SIG-M5 treated with dmso at 0.1 percent for 504 hours (cell line): ENCODE data around the gene PAPPA2.
"Not testable (repeated sequence)": the region's sequence is repeated elsewhere in the genome, so short reads cannot be mapped to it uniquely, and the experiment has no call there.

Source experiments
- DNase-seq: peaks from one replicate; lab custom pipeline; 2025; ENCODE audit not compliant: unreplicated experiment; lab: John Stamatoyannopoulos, UW

Gene PAPPA2

GRCh38 chr1:176752505-176752904, 289.5 kb downstream of the PAPPA2 start:
- DNase-seq, result no peak

GRCh38 chr1:176754676-176755075, 291.7 kb downstream of the PAPPA2 start:
- DNase-seq, result no peak

- DNase-seq, result not testable (repeated sequence)
Measured at GRCh38 chr1:176756817-176757216, 293.8 kb downstream of the PAPPA2 start.

GRCh38 chr1:176765608-176766007, 302.6 kb downstream of the PAPPA2 start:
- no peak for DNase-seq

DNA sequence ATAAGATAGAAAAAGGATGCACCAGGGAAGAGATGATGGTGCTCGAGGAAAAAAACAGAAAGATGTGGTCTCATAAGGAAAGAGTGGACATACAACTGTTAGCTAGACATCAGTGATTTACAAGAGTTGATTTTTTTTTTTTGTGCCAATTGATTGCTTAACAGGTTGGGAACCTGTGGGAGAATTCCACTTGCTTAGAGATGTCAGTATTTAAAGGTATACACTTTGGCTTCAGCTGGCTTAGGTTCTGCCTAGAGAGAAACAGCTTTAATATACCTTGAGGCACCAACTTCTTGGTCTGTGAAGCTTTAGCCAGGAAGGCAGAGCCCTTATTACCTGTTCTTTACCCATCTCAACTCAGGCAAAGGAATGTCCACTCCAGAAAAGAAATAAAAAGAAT, 303.8 kb downstream of the PAPPA2 start:
- DNase-seq, result no peak

DNA sequence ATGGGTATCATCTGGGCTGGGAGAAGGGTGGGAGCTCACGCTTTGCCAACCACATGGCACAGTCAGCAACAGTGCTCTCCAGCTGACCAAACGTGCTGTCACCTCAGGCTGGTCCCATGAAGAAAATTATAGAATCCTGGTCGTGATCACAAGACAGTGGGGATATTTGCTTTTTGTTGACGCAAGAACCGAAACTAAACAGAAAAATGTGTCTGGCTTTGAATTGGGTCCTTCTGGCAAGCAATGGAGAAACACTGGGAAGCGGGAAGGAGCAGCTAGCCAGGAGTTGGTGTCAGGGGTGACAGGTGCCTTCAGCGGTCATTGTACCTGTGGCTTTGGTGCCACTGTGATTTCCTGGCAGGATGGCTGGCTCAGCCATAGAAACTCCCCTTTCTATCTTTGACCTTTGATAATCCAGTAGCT, 304.8 kb downstream of the PAPPA2 start:
- DNase-seq, result no peak

- no peak for DNase-seq
Measured at GRCh38 chr1:176768532-176768931, 305.6 kb downstream of the PAPPA2 start.

GRCh38 chr1:176770066-176770465, 307.1 kb downstream of the PAPPA2 start:
- no peak for DNase-seq

DNA sequence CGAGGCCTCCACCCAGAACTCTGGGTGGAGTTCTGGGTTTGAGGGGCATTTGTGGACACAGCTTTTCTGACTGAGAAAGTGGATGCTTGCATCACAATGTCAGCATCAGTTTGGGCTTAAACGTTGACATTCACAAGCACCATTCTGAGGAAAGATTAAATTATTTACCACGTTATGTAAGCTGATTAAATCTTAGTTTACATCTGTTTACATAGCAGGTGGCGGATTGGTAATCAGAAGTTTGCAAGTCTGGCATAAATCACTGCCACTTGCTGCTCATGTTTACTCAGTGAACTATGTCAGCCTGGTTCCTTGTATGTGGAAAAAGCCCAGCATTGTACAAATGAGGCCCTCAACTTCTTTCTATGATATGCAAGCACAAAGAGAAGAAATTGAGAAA, 310.1 kb downstream of the PAPPA2 start:
- DNase-seq, result no peak

DNA sequence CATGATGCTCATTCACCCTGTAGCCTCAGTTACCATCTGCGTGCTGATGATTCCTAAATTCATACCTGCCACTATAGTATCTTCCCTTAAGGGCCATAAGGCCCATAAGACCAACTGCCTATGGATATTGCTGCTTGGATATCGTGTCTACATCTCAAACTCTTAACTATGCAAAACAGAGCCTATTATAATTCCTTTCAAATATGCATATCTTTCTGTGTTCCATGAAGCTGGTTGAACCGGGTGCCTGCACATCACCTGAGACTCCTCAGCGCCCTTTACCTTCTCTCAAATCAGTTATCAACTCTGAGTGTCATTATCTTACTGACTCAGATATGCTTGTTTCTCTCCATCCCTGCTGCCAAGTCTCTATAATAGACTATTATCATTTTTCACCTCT, 311.2 kb downstream of the PAPPA2 start:
- no peak for DNase-seq

DNA sequence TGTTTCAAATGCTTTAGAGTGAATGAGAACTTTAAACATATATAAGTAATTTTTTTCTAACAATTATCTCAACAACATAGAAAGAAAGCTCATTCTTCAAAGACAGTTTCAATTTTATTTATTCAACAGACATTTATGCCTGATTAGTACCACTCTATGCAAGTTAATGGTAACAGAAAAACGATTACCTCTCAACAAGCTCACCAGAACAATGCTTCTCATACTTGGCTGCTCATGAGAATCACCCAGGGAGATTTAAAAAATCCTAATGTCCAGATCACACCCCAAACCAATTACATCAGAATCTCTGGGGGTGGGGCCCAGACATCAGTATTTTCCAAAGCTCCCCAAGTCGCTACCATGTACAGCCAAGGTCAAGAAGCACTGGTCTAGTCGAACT, 312.4 kb downstream of the PAPPA2 start:
- DNase-seq, result no peak

DNA sequence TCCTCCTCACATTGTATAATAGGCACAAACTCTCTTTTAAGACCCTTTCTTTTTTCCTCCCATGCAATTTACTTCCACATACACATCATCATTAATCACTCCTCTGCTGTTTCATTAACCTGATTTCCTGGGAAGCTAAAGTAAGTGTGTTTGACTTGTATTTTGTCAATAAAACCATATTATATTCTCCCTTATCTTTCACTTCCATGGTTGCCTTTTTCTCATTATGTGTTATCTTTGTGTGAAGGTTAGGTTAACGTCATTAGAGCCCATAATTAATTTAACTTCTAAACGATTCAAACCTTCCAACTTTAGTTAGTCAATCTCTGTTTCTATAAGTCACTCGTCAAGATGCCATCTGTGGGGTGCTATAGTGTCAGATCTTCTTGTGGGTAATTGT, 313.0 kb downstream of the PAPPA2 start:
- no peak for DNase-seq

- no peak for DNase-seq
Measured at GRCh38 chr1:176778056-176778455, 315.1 kb downstream of the PAPPA2 start.

DNA sequence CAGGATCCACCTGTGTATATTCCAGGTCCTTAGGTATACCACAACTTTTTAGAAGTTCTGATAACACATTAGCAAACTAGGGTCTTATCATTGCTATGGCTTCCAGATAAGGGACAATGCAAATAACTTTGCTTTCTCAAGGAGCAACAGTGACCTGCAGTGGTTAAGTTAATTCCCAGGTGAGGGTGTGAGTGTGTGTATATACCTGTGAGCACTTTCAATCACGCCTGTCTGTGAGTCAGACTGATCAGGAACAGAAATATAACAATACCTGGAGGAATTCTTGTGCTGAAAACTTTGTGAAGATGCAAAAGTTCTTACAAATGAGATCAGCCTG, 317.0 kb downstream of the PAPPA2 start:
- no peak for DNase-seq

- DNase-seq, result no peak
Measured at GRCh38 chr1:176783309-176783708, 320.3 kb downstream of the PAPPA2 start.

- no peak for DNase-seq
Measured at GRCh38 chr1:176785056-176785455, 322.1 kb downstream of the PAPPA2 start.

- no peak for DNase-seq
Measured at GRCh38 chr1:176785791-176786190, 322.8 kb downstream of the PAPPA2 start.

DNA sequence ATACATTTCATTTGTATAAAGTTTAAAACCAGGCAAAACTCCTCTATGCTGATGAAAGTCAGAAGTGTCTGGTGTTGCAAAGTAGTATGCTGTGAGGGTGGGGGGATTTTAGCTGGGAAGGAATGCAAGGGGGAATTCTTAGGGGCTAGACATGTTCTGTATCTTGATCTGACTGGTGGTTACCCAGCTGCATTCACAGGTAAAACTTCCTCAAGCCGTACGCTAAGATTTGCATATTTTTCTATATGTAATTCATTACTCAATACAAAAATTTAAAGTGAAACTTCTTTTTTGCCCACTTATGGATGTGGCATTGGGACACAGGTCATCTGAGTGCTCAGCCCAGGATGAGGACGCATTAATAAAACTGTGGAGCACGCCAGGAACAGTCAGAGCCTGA, 323.3 kb downstream of the PAPPA2 start:
- no peak for DNase-seq

- no peak for DNase-seq
Measured at GRCh38 chr1:176789571-176790090, 326.7 kb downstream of the PAPPA2 start.

DNA sequence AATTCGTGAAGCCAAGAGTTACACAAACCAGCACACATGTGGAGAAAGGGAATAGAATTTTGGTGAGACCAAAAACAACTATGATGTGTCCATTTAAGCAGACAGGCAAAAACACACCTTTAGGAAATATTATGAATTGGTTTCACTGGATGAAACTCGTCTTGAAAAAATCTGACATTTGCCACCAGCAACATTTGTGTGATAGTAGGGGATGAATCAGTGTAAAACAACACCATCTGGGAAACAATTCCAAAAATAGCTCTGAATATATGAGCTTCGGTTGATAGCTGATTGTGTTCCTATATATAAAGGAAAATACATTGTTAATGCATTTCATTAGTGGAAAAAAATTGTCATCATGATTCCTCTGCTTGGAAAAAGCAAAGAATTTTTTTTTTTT, 327.8 kb downstream of the PAPPA2 start:
- no peak for DNase-seq

- DNase-seq, result no peak
Measured at GRCh38 chr1:176791906-176792305, 328.9 kb downstream of the PAPPA2 start.

- no peak for DNase-seq
Measured at GRCh38 chr1:176794897-176795508, 332.0 kb downstream of the PAPPA2 start.

GRCh38 chr1:176795929-176796328, 333.0 kb downstream of the PAPPA2 start:
- DNase-seq, result no peak
